Measurements from ENCODE around the gene FUCA2.
A peak's percentile ranks its signal among the peaks of the same experiment; 100 is the strongest.
"Not testable (repeated sequence)": the region's sequence is repeated elsewhere in the genome, so short reads cannot be mapped to it uniquely, and the experiment has no call there.

Gene FUCA2

DNA sequence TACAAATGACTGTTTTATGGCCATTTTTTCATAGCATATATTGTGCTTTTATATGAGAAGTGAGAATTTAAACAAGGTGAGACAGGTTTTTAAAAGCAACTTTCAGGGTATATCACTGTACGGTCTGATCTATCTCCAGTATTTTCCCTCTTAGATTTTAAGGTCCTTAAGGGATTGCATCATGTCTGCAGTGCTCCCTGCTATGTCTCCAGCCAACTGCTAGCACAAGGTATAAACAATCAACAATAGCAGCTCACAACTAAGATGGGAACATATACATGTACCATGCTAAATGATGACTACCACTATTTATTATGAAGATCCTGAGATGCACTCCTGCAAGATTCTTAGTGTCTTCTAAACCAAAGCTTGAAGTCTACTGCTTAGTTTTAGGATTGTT, 7.2 kb downstream of the FUCA2 start:
- DNase-seq (ENCODE audit: low read depth in 2 of 2): no peak

DNA sequence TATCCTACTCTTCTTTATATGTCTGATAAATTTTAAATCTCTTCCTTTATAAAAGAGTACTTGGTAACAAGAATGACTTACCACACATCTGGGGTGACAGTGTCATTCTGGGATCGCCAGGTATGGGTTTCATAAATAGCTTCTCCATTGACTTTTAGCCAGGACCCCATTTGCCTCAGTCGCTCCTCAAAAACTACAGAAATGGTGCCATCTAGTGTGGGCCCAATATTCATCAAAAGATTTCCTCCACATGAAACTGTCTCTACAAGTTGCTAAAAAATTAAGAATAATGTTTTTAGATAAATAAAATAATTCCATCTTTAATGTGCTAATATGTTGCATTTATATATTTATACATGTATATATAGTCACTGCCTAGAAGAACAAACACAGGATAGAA, 9.7 kb downstream of the FUCA2 start:
- no peak for DNase-seq (ENCODE audit: low read depth in 2 of 2)

DNA sequence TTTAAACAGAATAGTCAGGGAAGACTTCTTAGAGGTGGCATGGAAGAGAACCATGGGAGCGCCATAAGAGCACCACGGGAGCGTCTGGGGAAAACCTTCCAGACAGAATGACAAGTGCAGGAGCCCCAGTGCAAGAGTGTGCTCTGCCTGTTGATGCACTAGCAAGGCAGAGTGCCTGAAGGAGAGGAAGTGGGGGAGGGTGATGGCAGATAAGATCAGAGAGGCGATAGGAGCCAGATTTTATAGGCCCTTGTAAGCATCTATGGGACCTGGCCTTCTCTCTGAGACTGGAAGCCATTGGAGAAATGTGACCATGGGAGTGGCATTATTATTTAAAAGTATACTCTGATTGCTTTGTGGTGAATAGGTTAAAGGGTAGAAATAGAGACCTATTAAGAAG, 13.1 kb downstream of the FUCA2 start:
- no peak for DNase-seq (ENCODE audit: low read depth in 2 of 2)

DNA sequence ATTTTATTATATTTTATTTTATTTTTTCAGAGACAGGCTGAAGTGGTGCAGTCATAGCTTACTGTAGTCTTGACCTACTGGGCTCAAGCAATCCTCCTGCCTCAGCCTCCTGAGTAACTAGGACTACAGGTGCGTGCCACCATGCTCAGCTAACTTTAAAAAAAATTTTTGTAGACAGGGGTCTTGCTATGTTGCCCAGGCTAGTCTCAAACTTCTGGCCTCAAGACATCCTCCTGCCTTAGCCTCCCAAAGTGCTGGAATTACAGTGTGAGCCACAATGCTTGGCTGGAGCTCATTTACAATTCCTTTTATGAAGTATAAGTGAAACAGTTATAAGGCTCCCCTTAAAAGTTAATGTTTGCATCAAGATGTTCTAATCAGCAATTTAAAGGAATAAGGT, 14.5 kb downstream of the FUCA2 start:
- DNase-seq (ENCODE audit: low read depth in 2 of 2): no peak

DNA sequence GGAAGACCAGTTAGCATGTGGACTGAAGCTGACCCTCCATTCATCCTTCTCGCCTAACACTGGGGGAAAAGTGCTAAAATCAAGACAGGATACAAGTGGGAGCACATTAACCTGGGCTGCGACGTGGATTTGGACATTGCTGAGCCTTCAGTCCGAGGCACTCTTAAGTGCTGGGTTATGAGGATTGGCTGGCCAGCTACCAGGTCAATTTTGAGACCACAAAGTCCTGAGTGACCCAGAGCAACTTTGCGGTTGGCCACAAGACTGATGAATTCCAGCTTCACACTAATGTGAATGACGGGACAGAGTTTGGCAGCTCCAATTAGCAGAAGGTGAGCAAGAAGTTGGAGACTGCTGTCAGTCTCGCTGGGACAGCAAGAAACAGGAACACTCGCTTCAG, 20.7 kb downstream of the FUCA2 start:
- DNase-seq (ENCODE audit: low read depth in 2 of 2): no peak

DNA sequence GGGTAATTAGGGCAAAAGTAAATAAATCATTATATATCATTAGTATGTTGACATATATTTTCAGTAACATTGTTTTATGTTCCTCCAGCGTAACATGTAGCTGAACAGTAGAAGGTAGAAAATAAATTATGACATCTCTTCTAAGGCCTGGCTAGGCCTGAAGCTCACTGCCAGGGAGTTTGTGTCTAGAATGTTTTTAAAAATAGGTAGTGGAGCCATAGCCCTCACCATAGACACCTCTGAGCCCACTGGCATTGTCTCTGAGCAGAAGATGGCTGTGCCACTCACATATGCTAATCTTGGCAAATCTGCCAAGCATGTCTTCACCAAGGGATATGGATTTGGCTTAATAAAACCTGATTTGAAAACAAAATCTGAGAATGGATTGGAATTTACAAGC, 21.3 kb downstream of the FUCA2 start:
- no peak for DNase-seq (ENCODE audit: low read depth in 2 of 2)

DNA sequence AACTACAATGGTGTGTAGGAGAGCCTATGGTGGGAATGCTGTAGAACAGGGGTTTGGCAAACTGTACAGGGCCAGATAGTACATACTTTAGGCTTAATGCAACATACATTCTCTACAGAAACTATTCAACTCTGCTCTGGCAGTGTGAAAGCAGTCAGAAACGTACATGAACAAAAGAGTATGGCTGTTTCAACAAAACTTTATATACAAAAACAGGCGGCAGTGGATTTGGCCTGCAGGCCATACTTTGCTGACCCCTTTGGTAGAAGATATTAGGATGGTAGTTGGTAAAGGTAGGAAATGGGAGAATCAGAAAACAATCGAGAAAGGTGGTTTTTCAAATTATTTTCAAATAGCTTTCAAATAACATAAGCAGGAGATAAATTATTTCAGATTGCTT, 24.8 kb downstream of the FUCA2 start:
- DNase-seq (ENCODE audit: low read depth in 2 of 2): no peak

DNA sequence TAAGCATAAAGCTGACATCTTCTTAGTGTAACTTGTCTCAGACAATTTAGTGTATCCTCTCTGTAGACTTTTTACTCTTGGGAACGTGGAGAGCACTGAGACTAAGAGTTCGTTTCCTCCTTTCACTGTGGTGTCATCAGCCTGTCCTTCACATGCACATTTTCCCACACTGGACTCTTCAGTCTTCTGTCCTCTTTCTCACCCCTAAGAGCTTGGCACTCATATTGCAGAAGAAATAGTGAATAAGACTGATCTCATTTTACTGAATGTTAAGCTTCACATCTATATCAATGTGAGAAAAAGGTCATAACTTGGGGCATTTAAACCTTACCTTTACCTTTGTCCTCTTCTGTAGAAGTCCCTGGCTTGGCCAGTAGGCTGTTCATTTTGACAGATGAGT, 25.6 kb downstream of the FUCA2 start:
- no peak for DNase-seq (ENCODE audit: low read depth in 2 of 2)

DNA sequence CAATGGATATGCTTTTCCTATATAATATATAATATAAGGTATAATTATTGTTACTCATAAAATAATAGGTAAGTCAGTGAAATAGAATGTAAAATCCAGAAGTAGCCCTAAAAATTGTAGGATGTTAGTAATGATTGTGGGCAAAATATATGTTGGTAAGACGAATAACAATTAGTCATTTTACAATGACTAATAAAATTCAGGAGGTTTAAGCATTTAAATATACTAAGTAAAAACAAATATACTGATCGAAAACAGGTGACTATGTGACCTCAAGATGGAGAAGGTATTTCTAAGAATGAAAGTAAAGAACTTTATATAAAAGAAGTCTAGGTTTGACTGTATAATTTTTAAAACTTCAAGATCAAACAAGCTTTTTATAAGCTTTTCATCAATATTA, 28.9 kb downstream of the FUCA2 start:
- DNase-seq (ENCODE audit: low read depth in 2 of 2): no peak

DNA sequence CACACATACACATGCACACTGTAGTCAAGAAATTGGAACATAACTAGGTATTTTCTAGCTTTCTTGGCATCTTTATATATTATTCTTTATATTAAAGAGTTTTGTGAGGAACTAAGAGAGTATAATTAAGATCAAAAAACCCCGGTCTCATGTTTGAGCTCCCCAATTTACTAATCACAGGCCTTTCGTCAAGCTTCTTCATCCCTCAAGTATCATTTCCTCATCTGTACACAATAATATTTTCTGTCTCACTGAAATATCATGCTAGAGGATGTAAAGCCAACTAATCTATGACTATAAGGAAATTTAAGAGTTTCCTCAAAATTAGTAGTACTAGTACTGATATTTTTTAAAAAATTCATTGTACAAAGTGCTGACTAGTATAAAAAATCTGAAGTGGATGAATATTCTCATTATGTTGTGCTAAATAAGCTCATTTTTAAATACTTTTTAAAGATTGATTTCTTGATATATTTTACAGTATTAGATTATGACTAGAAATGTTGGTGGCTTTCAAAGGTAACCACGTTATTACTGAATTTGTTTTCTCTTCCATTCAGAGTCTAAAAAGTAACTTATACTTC, 32.9 kb downstream of the FUCA2 start:
- DNase-seq (ENCODE audit: low read depth in 2 of 2): no peak

DNA sequence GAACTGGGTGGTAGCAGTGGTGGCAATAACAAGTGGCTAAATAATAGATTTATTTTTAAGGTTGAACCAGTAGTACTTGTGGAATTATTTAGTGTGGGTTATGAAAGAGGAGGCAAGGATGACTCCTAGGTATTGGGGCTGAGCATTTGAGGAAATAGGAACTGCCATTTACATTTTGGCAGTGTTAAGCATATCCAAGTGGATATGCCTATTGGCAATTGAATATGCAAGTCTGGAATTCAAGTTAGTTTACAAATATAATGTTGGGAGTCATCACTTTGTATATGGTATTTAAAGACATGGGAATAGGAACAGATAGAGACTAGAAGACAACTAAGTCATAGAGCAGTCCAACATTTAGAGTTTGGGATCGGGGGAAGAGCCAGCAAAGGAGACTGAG, 35.0 kb downstream of the FUCA2 start:
- DNase-seq (ENCODE audit: low read depth in 2 of 2): no peak

DNA sequence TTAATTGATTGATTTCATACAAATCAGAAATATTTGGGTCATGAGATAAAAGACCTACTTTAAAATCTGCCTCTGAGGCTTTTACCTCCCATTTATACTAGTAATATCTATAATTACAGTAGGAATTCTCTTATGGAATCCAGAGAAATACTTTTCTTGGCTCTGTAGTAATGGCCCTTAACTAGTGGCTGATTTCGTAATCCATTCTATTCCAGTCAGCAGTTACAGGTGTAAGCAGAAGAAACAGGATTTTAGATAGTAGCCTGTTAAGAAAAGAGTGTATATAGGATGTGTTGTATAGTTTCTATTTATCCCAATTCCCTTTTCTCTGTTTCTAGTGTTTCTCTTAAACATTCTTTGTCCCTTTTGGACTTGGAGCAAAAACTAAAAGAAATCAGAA, 39.7 kb downstream of the FUCA2 start:
- no peak for DNase-seq (ENCODE audit: low read depth in 2 of 2)

DNA sequence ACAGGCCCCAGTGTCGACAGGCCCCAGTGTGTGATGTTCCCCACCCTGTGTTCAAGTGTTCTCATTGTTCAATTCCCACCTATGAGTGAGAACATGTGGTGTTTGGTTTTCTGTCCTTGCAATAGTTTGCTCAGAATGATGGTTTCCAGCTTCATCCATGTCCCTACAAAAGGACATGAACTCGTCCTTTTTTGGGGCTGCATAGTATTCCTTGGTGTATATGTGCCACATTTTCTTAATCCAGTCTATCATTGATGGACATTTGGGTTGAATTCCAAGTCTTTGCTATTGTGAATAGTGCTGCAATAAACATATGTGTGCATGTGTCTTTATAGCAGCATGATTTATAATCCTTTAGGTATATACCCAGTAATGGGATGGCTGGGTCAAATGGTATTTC, 42.7 kb downstream of the FUCA2 start:
- DNase-seq (ENCODE audit: low read depth in 2 of 2): not testable (repeated sequence)

DNA sequence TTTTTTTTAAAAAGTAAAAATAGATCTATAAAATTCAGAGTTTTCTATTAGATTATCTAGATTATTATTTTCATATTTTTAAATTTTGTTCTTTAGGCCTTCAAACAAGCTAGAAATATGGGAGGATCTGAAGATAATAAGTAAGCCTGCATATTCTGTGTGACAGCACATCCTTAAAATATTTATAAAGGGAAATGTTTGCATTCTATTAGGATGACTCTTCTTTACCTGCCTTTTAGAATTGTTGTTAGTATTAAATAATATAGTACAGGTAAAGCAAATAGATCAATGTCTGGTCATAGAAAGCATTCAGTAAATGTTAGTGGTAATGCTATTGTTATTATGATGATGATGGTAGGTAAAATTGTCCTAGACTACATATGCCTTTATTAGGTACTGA, 43.5 kb downstream of the FUCA2 start:
- DNase-seq (ENCODE audit: low read depth in 2 of 2): no peak

DNA sequence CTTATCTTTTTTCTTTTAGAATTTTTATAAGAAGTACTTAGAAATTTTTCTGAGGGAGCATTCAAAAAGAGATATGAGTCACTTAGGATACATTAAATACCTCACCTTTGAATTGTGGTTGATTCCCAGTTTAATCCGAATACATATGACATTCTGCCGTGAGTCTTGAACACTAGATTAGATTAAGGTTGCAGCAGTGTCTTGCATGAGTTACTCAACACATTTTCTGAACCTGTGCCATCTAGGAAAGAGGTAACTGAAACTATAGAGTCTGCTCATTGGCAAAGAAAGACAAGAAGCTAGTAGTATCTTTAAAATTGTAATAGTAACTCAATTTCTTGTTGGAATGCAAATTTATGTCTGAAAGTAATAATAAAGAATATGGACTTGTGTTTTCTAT, 46.0 kb downstream of the FUCA2 start:
- no peak for DNase-seq (ENCODE audit: low read depth in 2 of 2)

DNA sequence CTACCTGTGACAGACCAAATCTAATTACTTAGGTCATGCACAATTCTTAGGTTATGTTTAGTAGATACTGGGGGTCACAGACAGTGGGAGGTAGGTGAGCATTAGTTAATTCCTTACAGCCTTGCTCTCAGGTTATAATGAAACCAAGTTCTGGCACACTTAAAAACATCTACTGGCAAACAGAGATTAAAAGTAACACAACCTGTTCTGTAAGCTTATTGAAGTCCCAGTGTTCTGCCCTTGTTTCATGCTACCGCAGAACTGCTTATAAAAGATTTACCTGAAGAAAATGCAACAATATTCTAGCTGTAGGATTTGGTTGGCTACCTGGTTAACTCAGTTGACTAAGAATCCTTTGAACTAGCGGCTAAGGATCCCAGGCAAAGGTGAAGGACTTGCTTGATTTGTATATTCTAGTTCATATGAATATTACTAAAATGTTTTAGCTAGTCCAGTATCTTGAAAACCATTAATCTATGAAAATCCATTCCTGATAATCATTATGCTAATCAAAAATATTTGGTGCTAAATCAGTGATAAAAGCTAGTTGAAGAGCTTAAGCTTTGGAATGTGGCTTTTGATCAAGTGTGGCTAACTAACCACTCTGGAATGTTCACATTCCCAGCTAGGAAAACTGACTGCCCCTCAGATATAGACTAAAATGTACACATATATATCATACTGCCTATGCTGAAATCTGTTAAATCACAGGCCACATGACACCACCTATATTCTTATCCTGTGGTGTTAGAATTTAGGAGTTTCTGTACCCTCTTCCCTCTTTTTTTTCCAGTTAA, 53.8 kb downstream of the FUCA2 start:
- DNase-seq (ENCODE audit: low read depth in 2 of 2): no peak

DNA sequence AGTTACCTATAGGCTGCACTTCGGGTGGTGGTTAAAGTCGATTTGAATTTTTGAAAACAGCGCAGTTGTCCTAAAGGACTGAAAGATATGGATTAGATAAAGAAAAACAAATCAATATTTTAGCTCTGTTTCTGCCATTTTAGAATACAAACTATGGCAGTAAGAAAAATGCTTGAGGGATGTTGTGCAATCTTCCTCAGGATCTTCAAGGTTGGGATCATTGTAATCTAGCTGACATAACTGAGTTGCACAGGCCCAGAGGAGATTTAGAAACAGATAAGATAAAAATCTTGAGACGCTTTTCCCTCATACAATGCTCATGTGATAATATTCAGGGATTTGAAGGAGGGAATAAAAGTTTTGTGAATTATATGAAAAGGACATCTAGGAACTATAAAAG, 60.0 kb downstream of the FUCA2 start:
- DNase-seq (ENCODE audit: low read depth in 2 of 2): no peak

DNA sequence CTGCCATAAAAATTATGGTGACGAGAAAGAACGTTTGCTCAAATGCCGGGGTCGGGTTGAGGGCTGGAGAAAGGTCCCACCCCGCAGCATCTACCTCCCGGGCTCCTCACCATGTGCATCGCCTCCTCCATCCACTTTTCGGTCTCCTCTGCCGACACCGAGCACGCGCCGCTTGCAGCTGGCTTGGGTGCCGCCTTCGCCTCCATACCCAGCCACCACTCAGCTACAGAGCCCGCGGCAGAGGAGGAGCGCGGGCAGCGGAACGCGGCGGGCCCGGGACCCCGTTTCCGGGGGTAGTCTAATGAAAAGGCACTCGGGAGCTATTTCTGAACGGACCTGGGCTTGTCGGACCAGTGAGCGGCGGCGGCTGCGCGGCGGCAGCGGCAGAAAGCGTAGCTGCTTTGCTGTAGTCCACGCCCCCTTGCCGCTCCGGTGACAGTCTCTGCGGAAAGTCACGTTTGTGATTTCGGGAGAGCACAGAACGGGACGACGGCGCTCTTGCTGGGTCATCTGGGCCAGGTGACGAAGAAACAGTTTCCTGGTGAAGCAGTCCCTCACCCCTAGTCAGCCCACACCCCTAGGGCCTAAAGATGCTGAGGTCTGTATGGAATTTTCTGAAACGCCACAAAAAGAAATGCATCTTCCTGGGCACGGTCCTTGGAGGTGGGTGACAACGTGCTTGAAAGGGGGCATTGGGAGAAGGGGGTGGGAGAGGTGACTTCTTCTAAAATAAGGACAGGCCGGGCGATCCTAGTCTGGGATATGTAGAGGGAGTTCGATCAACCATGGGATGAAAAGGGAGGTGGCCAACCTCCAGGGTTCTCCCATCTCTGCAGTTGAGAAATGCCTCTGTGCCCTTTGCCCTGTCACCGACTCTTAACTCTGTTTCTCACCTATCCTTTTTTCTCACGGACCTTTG, 60.8 kb downstream of the FUCA2 start, which contains the start of the genes ADAT2 and PEX3:
Gene ADAT2, minus strand, starts transcription at position 243 of the 919 bp plus-strand sequence. Its CDS starts 37 bp downstream, at position 206.
Gene PEX3, plus strand, starts transcription at position 353 of the 919 bp plus-strand sequence. Its CDS starts 238 bp downstream, at position 591.
- DNase-seq (ENCODE audit: low read depth in 2 of 2): peak; percentile 79 to 88

DNA sequence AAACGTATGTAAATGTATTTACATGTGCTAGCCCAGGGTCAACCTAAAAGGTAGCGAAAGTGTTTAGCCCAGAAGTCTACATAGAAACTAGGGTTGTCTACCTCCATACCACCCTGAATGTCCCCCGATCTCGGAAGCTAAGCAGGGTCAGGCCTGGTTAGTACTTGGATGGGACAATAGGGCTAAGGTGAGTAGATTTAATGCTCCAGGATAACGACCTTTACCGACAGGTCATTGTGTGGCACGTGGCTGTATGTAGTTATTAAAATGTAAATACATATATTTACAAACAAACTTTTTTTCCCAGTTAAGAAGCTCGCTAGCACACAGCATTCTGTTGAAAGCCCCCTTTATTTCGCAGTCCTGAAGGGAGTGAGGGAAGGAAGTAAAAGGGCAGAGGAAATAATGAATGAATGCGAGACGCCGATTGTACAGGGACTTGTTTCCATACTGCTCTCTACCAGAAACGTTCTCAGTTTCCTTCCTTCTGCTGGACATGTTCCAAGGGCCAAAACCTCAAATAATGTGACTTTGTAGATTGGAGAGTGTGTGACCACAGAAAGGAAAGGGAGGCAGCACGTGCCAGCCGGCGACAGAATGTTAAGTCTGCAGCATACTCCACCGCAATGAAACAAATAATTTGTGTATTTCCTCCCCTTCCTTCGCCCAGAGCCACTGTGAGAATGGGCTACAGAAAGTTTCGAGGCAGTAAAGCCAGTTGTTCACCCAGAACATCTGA, 61.6 kb downstream of the FUCA2 start:
- DNase-seq (ENCODE audit: low read depth in 2 of 2): no peak

DNA sequence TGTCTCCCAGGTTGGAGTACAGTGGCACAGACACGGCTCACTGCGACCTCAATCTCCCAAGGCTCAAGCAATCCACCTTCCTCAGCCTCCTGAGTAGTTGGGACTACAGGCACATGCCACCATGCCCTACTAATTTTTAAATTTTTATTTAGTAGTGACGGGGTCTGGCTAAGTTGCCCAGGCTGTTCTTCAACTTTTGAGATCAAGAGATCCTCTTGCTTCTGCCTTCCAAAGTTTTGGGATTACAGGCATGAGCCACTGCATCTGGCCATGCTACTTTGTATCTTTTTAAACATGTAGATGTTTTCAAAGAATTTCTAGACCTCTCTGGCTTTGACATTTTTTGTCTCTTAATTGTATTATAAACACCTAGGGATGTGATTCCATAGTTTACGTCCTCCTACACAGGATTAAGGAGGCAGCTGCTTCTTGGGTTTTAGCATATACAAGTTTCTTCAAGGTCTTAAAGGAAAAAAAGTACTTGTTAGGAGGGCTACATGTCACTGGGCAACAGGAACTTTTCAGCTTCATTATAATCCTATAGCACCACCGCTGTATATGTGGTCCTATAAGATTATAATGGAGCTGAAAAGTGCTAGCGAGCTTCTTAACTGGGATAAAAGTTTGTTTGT, 62.3 kb downstream of the FUCA2 start:
- no peak for DNase-seq (ENCODE audit: low read depth in 2 of 2)

DNA sequence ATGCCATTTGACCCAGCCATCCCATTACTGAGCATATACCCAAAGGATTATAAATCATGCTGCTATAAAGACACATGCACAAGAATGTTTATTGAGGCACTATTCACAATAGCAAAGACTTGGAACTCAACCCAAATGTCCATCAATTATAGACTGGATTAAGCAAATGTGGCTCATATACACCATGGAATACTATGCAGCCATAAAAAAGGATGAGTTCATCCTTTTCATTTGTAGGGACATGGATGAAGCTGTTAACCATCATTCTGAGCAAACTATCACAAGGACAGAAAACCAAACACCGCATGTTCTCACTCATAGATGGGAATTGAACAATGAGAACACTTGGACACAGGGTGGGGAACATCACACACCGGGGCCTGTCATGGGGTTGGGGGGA, 63.7 kb downstream of the FUCA2 start:
- not testable (repeated sequence) for DNase-seq (ENCODE audit: low read depth in 2 of 2)

Measured in activated CD8-positive, alpha-beta memory T cell treated with anti-CD3 and anti-CD28 coated beads for 4 hours (primary cell).